ENCODE data around the gene OR5A2. TPM values are rescaled to one million over a fixed set of nuclear protein-coding genes. Genes with fewer than 3 reads are reported as not detected.

The OR5A2 gene
- total RNA-seq, 1 donor from 2014 or later, result not detected

GRCh38 chr11:59427068-59427382 is 812 bp upstream of the OR5A2 start:
- Histone ChIP-seq H3K4me1 (no peaks in the 10 kb centered on the region), H3K27me3 (no peaks in the 10 kb centered on the region), H3K9me3 (no peaks in the 10 kb centered on the region), H3K36me3 (no peaks in the 10 kb centered on the region), H3K4me3 (no peak overlapping the region), H3K27ac (no peak overlapping the region)
- intact Hi-C loops (cut with DNase I), result no loop called here
- TF ChIP-seq CTCF (IDR thresholded peaks at IDR 0.05), result no peak
- ATAC-seq (no peak), DNase-seq (no peak)

DNA sequence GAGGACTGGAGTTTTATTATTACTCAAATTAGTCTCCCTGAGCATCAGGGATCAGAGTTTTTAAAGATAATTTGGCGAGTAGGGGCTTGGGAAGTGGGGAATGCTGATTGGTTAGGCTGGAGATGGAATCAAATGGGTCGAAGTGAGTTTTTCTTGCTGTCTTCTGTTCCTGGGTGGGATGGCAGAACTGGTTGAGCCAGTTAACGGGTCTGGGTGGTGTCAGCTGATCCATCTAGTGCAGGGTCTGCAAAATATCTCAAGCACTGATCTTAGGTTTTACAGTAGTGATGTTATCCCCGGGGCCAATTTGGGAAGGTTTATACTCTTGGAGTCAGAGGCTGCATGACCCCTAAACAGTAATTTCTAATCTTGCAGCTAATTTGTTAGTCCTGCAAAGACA is 1.1 kb downstream of the OR5A2 start:
- intact Hi-C loops (cut with DNase I), result no loop called here
- ATAC-seq (no peak), DNase-seq (no peak)
- Histone ChIP-seq H3K9me3 (no peaks in the 10 kb centered on the region), H3K27ac (no peak overlapping the region), H3K36me3 (no peaks in the 10 kb centered on the region), H3K27me3 (no peaks in the 10 kb centered on the region), H3K4me1 (no peaks in the 10 kb centered on the region), H3K4me3 (no peak overlapping the region)
- TF ChIP-seq CTCF (IDR thresholded peaks at IDR 0.05), result no peak

DNA sequence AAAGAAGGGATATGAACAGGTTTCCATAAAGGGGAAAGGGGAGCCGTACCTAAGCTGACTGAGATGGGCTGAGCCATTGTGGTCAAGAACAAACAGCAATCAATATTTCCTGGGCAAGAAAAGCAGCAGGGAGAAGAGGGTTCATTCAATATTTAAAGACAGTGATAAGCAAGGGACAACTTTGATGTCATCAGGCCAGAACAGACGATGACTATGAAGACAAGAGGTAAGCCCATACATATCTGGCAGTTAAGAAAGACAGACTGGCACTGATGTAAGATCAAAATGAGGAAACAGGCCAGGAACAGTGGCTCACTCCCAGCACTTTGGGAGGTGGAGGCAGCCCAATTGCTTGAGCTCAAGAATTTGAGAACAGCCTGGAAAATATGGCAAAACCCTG is 2.4 kb downstream of the OR5A2 start:
- ATAC-seq (no peak), DNase-seq (no peak)
- TF ChIP-seq CTCF (IDR thresholded peaks at IDR 0.05), result no peak
- Histone ChIP-seq H3K27me3 (peaks cover 5% of the 10 kb centered on the region), H3K4me1 (no peaks in the 10 kb centered on the region), H3K9me3 (no peaks in the 10 kb centered on the region), H3K27ac (no peak overlapping the region), H3K36me3 (no peaks in the 10 kb centered on the region), H3K4me3 (no peak overlapping the region)
- intact Hi-C loops (cut with DNase I), result no loop called here

GRCh38 chr11:59418156-59418555 is 8.1 kb downstream of the OR5A2 start:
- Histone ChIP-seq H3K4me1 (no peaks in the 10 kb centered on the region), H3K27ac (no peak overlapping the region), H3K27me3 (peaks cover 5% of the 10 kb centered on the region), H3K4me3 (no peak overlapping the region), H3K36me3 (no peaks in the 10 kb centered on the region), H3K9me3 (no peaks in the 10 kb centered on the region)
- ATAC-seq, result no peak
- no peak for TF ChIP-seq CTCF (IDR thresholded peaks at IDR 0.05)
- no peak for DNase-seq
- intact Hi-C loops (cut with DNase I), result no loop called here

GRCh38 chr11:59417023-59417422 is 9.2 kb downstream of the OR5A2 start:
- Histone ChIP-seq H3K4me1 (no peaks in the 10 kb centered on the region), H3K9me3 (no peaks in the 10 kb centered on the region), H3K36me3 (no peaks in the 10 kb centered on the region), H3K27me3 (peaks cover 5% of the 10 kb centered on the region), H3K4me3 (no peak overlapping the region), H3K27ac (no peak overlapping the region)
- TF ChIP-seq CTCF (IDR thresholded peaks at IDR 0.05), result no peak
- no peak for ATAC-seq
- no peak for DNase-seq
- intact Hi-C loops (cut with DNase I), result no loop called here

DNA sequence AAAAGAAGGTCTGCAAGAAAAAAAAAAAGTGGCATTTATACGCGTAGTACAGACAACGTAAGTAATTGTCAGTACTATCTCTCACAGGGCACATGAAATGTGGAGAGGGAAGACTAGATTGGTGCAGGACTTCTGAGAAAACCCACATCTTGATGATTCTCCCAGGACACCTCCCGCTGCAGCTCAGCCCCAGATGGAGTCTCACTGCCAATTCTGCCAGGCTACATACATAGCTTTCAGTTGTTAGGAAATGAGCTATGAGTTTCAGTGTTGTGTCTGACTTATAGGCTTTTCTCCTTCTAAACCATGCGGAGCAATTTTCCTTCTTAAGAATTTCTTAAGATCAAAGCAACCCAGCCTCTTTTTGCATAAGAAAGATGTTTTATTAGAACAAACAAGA is 9.6 kb downstream of the OR5A2 start:
- Histone ChIP-seq H3K36me3 (no peaks in the 10 kb centered on the region), H3K4me3 (no peak overlapping the region), H3K9me3 (no peaks in the 10 kb centered on the region), H3K27ac (no peak overlapping the region), H3K4me1 (no peaks in the 10 kb centered on the region), H3K27me3 (peaks cover 5% of the 10 kb centered on the region)
- TF ChIP-seq CTCF (IDR thresholded peaks at IDR 0.05), result no peak
- intact Hi-C loops (cut with DNase I), result no loop called here
- no peak for ATAC-seq
- DNase-seq, result no peak

All from upper lobe of right lung (tissue), 1 donor.